ENCODE data around the gene SLC2A13.
"Not testable (repeated sequence)": the region's sequence is repeated elsewhere in the genome, so short reads cannot be mapped to it uniquely, and the experiment has no call there.

SLC2A13 gene

GRCh38 chr12:39866135-39866534 lies 239.7 kb downstream of the SLC2A13 start:
- DNase-seq (ENCODE audit: low spot score), result no peak

GRCh38 chr12:39860695-39861094 lies 245.2 kb downstream of the SLC2A13 start:
- DNase-seq (ENCODE audit: low spot score), result no peak

GRCh38 chr12:39853003-39853402 lies 252.9 kb downstream of the SLC2A13 start:
- no peak for DNase-seq (ENCODE audit: low spot score)

DNA sequence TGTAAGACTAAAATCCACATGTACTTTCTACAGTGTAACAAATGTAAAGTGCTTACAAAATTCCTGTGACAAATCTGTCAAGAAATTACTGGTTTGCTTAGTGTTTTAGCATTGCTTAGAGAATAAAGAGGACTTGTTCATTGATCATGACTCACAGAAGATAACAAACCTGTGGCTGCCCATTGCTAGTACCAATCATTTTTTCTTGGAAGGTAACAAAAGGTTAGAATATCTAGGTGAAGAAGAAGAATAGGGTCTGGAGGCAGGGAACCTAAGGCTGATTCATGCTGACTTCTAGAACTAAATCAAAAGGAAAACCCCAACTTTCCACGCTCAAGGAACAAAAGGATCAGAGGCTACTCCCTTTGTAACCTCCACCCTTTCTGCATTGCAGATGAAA lies 253.5 kb downstream of the SLC2A13 start:
- DNase-seq (ENCODE audit: low spot score), result no peak

DNA sequence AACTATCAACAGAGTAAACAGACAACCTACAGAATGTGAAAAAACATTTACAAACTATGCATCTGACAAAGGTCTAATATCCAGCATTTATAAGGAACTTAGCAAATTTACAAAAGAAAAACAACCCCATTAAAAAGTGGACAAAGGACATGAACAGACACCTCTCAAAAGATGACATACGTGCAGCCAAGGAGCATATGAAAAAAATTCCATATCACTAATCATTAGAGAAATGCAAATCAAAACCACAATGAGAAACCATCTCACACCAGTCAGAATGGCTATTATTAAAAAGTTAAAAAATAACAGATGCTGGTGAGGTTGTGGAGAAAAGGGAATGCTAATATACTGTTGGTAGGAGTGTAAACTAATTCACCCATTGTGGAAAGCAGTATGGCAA lies 257.7 kb downstream of the SLC2A13 start:
- DNase-seq (ENCODE audit: low spot score), result not testable (repeated sequence)

DNA sequence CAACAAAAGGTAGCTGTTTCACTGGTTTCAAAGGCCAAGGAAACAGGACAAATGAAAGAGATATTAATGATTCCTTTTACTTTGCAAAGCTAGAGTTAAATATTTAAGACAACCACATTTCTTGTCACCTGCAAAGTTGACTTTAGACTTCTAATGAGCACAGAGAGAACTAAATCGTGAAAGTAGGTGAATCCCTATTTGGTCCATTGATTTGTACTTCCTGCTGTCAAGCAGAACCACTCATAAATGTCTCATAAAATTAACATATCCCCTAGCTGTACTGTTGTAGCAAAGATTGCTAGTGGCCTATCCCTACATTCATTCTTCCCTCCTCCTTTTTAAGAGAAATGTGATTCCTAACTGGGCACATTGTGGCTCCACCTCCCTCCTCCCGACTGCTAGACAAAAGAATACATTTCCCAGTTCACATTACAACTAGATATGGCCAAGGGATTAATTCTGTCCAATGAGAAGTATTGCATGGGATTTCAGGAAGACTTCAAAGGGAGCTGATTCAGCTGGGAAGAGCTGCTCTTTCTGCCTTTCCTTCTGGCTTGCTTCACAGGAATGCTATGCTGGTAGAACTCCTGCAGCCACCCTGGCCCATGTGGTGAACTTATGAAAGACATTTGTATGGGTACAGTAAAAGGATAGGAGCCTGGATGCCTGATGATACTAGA lies 258.8 kb downstream of the SLC2A13 start:
- DNase-seq (ENCODE audit: low spot score), result no peak

DNA sequence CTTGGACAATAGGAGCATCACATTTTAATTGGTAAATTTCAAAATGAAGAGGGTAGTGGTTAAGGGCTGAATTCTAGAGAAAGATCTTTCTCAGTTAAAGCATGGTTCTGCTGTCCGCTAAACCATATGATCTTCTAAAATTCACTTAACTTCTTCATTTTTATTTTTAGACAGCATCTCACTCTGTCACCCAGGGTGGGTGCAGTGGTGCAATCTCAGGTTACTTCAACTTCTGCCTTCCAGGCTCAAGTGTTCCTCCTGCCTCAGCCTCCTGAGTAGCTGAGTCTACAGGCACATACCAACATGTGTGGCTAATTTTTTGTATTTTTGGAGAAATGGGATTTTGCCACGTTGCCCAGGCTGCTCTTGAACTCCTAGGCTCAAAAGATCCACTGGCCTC lies 259.6 kb downstream of the SLC2A13 start:
- DNase-seq (ENCODE audit: low spot score), result no peak

DNA sequence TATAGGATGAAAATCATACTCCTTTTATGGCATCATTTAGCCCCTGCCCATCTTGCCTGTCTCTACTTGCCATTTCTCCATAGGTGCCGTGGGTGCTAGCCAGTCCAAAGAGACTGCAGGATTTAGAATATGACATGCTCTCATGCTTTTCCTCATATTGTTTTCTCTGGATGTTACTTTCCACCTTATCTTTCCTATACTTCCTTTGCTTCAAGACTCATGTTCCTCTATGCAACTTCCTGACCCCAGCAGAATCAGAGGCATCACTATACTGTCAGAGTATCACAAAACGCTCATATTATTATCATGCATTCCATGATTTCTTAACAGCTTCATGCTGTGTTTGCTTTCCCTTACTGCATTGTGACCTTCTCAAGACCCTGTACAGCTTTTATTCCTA lies 265.5 kb downstream of the SLC2A13 start:
- no peak for DNase-seq (ENCODE audit: low spot score)

DNA sequence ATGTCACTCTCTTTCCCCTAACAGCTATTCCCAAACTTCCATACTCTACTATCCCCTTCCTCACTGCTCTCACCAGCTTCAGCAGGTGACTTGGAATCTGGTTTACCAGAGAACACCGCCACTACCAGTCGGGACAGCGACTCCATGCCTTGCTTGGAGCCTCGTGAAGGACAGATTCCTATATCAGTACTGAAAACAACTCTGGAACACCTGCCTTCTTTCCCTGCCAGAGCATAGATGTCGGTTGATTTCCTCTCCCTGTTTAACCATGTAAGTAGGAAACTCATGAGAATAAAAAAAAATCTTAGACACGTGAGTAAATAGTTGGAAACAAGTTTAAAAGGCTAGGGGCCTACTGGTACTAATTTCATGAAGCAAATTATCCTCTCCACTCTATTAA lies 266.8 kb downstream of the SLC2A13 start:
- DNase-seq (ENCODE audit: low spot score), result no peak

GRCh38 chr12:39835517-39836489 lies 270.1 kb downstream of the SLC2A13 start:
- no peak for DNase-seq (ENCODE audit: low spot score)

DNA sequence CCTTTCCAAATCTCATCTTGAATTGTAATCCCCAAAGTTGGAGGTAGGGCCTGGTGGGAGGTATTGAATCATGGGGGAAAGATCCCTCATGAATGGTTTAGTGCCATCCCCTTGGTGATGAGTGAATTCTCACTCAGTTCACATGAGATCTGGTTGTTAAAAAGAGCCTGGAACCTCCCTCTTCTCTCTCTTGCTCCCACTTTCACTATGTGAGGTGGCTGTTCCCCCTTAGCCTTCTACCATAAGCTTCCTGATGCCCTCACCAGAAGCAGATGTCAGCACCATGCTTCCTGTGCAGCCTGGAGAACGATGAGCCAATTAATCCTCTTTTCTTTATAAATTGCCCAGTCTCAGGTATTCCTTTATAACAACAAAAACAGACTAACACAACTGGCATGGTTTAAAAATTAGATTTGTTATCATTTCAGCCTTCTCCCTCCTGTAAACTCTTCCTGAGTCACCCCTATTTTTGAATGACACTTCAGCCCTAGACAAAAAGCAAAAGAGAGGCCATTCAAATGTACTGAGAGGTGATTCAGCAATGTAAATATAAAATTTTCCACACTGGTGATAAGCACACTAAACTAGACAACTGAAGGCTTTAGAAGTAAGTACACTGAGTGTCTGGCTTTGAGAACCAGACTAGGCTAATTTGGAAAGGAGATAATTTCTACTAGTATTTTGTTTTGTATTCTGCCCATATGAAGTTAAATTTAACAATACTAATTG lies 274.1 kb downstream of the SLC2A13 start:
- DNase-seq (ENCODE audit: low spot score), result no peak

DNA sequence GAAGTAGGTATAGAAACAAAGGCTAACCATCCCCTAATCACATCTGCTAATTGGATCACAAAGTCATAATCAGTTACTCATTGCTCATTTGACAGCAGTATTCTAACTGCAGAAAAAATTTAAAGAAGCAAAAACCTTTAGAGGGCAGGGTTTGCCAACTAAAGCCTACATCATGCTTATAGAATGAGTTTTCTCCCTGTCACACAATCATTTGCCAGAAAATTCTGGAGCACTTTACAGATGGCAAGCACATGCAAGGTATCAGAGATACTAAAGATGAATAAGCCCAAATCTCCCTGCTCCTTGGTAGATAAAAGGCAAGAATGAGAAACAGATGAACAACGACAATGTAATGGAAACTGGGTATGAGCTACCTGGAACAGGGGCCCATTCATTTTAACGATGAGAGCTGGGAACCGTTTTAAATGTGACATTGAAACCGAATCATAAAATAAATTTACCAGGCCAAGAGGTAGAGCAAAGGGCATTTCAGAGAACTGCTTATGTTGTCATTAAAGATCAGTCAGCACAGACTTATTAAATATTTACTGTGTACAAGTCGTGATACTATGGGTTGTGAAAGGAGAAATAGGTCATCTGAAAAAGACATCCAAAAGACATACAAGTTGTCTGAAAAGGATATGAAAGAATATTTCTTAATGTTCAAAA lies 274.9 kb downstream of the SLC2A13 start:
- DNase-seq (ENCODE audit: low spot score), result no peak

- DNase-seq (ENCODE audit: low spot score), result no peak
Measured at GRCh38 chr12:39830171-39830570, 275.7 kb downstream of the SLC2A13 start.

- DNase-seq (ENCODE audit: low spot score), result no peak
Measured at GRCh38 chr12:39824505-39825212, 281.2 kb downstream of the SLC2A13 start.

DNA sequence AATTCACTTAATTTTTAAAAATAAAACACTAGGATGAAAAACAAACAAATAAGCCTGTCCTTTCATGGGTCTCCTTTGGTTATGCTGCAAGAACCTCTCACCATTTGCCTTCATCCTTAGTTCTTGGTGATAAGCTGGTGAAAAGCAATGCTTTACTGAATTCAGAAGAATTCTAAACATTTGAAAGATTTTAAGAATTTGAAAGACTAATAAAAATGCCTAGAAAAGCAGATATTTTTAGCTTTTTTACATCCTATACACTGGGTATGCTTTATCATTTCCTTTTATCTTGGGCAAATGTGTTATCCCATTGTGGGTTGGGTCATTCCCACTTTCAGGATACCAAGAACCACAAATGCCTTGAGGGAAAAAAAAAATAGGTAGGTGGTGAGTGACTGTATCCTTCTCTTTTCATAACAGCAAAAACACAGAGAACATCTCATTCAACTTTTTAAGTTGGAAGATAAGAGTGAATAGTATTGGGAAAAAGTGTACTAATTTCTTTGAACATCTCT lies 289.2 kb downstream of the SLC2A13 start:
- no peak for DNase-seq (ENCODE audit: low spot score)

- DNase-seq (ENCODE audit: low spot score), result no peak
Measured at GRCh38 chr12:39815746-39816145, 290.1 kb downstream of the SLC2A13 start.

- DNase-seq (ENCODE audit: low spot score), result no peak
Measured at GRCh38 chr12:39814626-39815025, 291.3 kb downstream of the SLC2A13 start.

- DNase-seq (ENCODE audit: low spot score), result no peak
Measured at GRCh38 chr12:39813776-39814175, 292.1 kb downstream of the SLC2A13 start.

GRCh38 chr12:39812456-39812855 lies 293.4 kb downstream of the SLC2A13 start:
- not testable (repeated sequence) for DNase-seq (ENCODE audit: low spot score)

GRCh38 chr12:39807043-39807442 lies 298.8 kb downstream of the SLC2A13 start:
- DNase-seq (ENCODE audit: low spot score), result no peak

DNA sequence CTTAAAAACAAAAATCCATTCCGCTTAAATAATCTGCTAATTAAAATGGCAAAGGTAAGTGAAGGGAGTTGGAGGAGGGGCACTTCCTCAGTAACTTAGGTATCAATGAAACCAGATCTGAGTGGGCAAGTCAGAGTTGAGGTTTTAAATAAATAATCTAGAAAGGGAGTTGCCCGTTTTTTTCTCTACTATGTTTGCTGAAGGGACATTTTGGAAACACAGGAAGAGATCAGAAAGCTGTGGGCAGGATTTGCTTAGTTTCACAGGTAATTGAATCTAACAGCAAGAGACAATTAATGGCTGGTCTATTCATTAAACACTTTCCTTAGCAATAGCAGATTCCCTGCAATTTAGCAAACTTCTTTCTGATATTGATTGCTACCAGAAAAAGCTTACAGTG lies 300.2 kb downstream of the SLC2A13 start:
- no peak for DNase-seq (ENCODE audit: low spot score)
